CD4-positive, CD25-positive, alpha-beta regulatory T cell (primary cell): ENCODE data around the gene RNF186. TPM values are rescaled to one million over a fixed set of nuclear protein-coding genes. Genes with fewer than 3 reads are reported as not detected.

Experiments used
- ATAC-seq, 2 donors: fragments of 150-1000 bp; cut with Tn5 transposase; one replicate each; pipeline ENCODE4 v1.10.0; 2021; ENCODE audit warnings: low read depth in 2 of 2, moderate number of reproducible peaks in 2 of 2, moderate library complexity in 1 of 2
- DNase-seq, 3 donors: peaks; one replicate each; pipeline versions ENCODE4 v3.0.0 to v3.0.0-alpha.2; 2012 to 2022; ENCODE audit warnings: mixed read lengths in 1 of 3
- H3K27ac ChIP-seq: one replicate; pipeline ENCODE4 v1.7.0; 2013; ENCODE audit warnings: mild to moderate bottlenecking, low read length; ENCODE audit not compliant: insufficient read depth, poor library complexity, severe bottlenecking
- H3K27me3 ChIP-seq: one replicate; pipeline ENCODE4 v1.7.0; 2013; ENCODE audit warnings: low read length; ENCODE audit not compliant: control insufficient read depth, insufficient read depth
- H3K36me3 ChIP-seq: one replicate; pipeline ENCODE4 v1.7.0; 2013; ENCODE audit warnings: mild to moderate bottlenecking, low read length, moderate library complexity; ENCODE audit not compliant: control insufficient read depth, insufficient read depth
- H3K4me1 ChIP-seq: 2 replicates; pipeline ENCODE4 v1.7.0; 2013; ENCODE audit warnings: mild to moderate bottlenecking, low read length; ENCODE audit not compliant: insufficient read depth, control insufficient read depth, poor library complexity, severe bottlenecking
- H3K4me3 ChIP-seq: one replicate; pipeline ENCODE4 v1.7.0; 2013; ENCODE audit warnings: low read depth, mild to moderate bottlenecking, low read length, moderate library complexity
- H3K9me3 ChIP-seq, 2 experiments: 1 replicate in 1 of 2; 2 replicates in 1 of 2; pipeline ENCODE4 v1.7.0; 2013; ENCODE audit warnings: low read length in 2 of 2, mild to moderate bottlenecking in 1 of 2, moderate library complexity in 1 of 2; ENCODE audit not compliant: control insufficient read depth in 2 of 2
- H3K27ac Mint-ChIP-seq, 3 donors: one replicate each; pipeline ENCODE4 v1.8.0; 2020 to 2022; ENCODE audit warnings: mild to moderate bottlenecking in 3 of 3, mixed read lengths in 3 of 3, moderate library complexity in 2 of 3
- H3K27me3 Mint-ChIP-seq: one replicate; pipeline ENCODE4 v1.8.0; 2022; ENCODE audit warnings: mild to moderate bottlenecking, mixed read lengths
- H3K36me3 Mint-ChIP-seq: one replicate; pipeline ENCODE4 v1.8.0; 2020; ENCODE audit warnings: mixed read lengths
- H3K4me1 Mint-ChIP-seq, 4 donors: one replicate each; pipeline ENCODE4 v1.8.0; 2020 to 2022; ENCODE audit warnings: mixed read lengths in 4 of 4, mild to moderate bottlenecking in 1 of 4
- H3K4me3 Mint-ChIP-seq, 4 donors: one replicate each; pipeline ENCODE4 v1.8.0; 2020 to 2022; ENCODE audit warnings: mild to moderate bottlenecking in 4 of 4, mixed read lengths in 4 of 4, moderate library complexity in 3 of 4
- H3K9me3 Mint-ChIP-seq, 7 donors: one replicate each; pipeline ENCODE4 v1.8.0; 2020 to 2022; ENCODE audit warnings: mixed read lengths in 7 of 7, mild to moderate bottlenecking in 3 of 7, moderate library complexity in 2 of 7
- polyA plus RNA-seq, 4 donors: library from polyadenylated mRNA; unstranded; fragments of 300-500 nt; fragmentation: Illumina TruSeq; gene quantifications; one replicate each; pipeline ENCODE4 v1.2.3, GENCODE V29; 2021
- total RNA-seq: library from RNA; stranded (reverse); gene quantifications from one replicate; pipeline ENCODE4 v1.2.3, GENCODE V29; 2022

The RNF186 gene
- total and polyA plus RNA-seq, 5 donors from 2014 or later, result not detected

- peaks cover 0 to 44% (median 22%) of the 10 kb centered on the region in 4 donors for H3K4me1 Mint-ChIP-seq
- H3K27me3 Mint-ChIP-seq, result peaks cover 11% of the 10 kb centered on the region
- H3K27me3 ChIP-seq, result no peaks in the 10 kb centered on the region
- peak; percentile 81 to 83 for ATAC-seq
- H3K27ac Mint-ChIP-seq, result peak within 1 kb of the TSS; percentile 94 to 99 (median 96)
- DNase-seq, result peak; percentile 43 to 82 (median 49)
- H3K27ac ChIP-seq, result peak within 1 kb of the TSS; percentile 81
- H3K4me3 Mint-ChIP-seq, result peak within 1 kb of the TSS; percentile 91 to 97 (median 95)
- H3K4me1 ChIP-seq, result peaks cover 22% of the 10 kb centered on the region
- peak within 1 kb of the TSS; percentile 87 for H3K4me3 ChIP-seq
- no peaks in the 10 kb centered on the region for H3K9me3 ChIP-seq
- no peaks in the 10 kb centered on the region for H3K36me3 ChIP-seq
- no peaks in the 10 kb centered on the region for H3K9me3 Mint-ChIP-seq
- H3K36me3 Mint-ChIP-seq, result peaks cover 13% of the 10 kb centered on the region
Observed at GRCh38 chr1:19799230-19800075, 15.6 kb downstream of the RNF186 start, which contains the start of gene TMCO4. TMCO4 (minus strand) TSS chr1:19799916; CDS start chr1:19780758, 19,158 bp downstream.

GRCh38 chr1:19798486-19799229 lies 16.4 kb downstream of the RNF186 start:
- peak overlapping the region; percentile 41 for H3K4me3 ChIP-seq

GRCh38 chr1:19797827-19798226 lies 17.3 kb downstream of the RNF186 start:
- Mint-ChIP-seq H3K36me3 (peaks cover 27% of the 10 kb centered on the region), H3K4me1 (peaks cover 0 to 56% (median 29%) of the 10 kb centered on the region in 4 donors), H3K27ac (peak overlapping the region; percentile 92 to 93 (median 93)), H3K4me3 (peak overlapping the region; percentile 51 to 85 (median 81)), H3K27me3 (peaks cover 5% of the 10 kb centered on the region), H3K9me3 (no peaks in the 10 kb centered on the region)
- Histone ChIP-seq H3K9me3 (no peaks in the 10 kb centered on the region), H3K36me3 (no peaks in the 10 kb centered on the region), H3K27me3 (no peaks in the 10 kb centered on the region), H3K4me3 (no peak overlapping the region), H3K27ac (no peak overlapping the region), H3K4me1 (peaks cover 22% of the 10 kb centered on the region)
- DNase-seq, result no peak
- no peak for ATAC-seq

More at GRCh38 chr1:19798486-19799229, 16.4 kb downstream of the RNF186 start:
- no peak for DNase-seq
- Mint-ChIP-seq H3K9me3 (no peaks in the 10 kb centered on the region), H3K27ac (peak overlapping the region; percentile 92 to 93 (median 93)), H3K36me3 (peaks cover 21% of the 10 kb centered on the region), H3K27me3 (peaks cover 6% of the 10 kb centered on the region), H3K4me1 (peaks cover 0 to 51% (median 24%) of the 10 kb centered on the region in 4 donors), H3K4me3 (peak overlapping the region; percentile 78 to 87 (median 85))
- Histone ChIP-seq H3K4me1 (peaks cover 22% of the 10 kb centered on the region), H3K27me3 (no peaks in the 10 kb centered on the region), H3K9me3 (no peaks in the 10 kb centered on the region), H3K27ac (peak overlapping the region; percentile 81), H3K36me3 (no peaks in the 10 kb centered on the region)
- no peak for ATAC-seq

GRCh38 chr1:19794583-19794982 lies 20.5 kb downstream of the RNF186 start:
- ATAC-seq, result no peak
- no peak overlapping the region for H3K27ac ChIP-seq
- H3K27me3 ChIP-seq, result no peaks in the 10 kb centered on the region
- peaks cover 28% of the 10 kb centered on the region for H3K4me1 ChIP-seq
- Mint-ChIP-seq H3K36me3 (peaks cover 48% of the 10 kb centered on the region), H3K27me3 (no peaks in the 10 kb centered on the region), H3K4me1 (peaks cover 9 to 58% (median 37%) of the 10 kb centered on the region in 4 donors), H3K4me3 (peak overlapping the region in 1 of 4 donors; percentile 12), H3K9me3 (peaks cover 0 to 6% (median 0%) of the 10 kb centered on the region in 7 donors), H3K27ac (peak overlapping the region in 1 of 3 donors; percentile 6)
- peaks cover 5% of the 10 kb centered on the region for H3K36me3 ChIP-seq
- DNase-seq, result no peak
- no peak overlapping the region for H3K4me3 ChIP-seq
- no peaks in the 10 kb centered on the region for H3K9me3 ChIP-seq

GRCh38 chr1:19793360-19794046 lies 21.6 kb downstream of the RNF186 start:
- H3K27ac ChIP-seq, result no peak overlapping the region
- H3K4me3 ChIP-seq, result no peak overlapping the region
- ATAC-seq (no peak), DNase-seq (no peak)
- H3K4me3 Mint-ChIP-seq, result peak overlapping the region in 1 of 4 donors; percentile 4
- peaks cover 5% of the 10 kb centered on the region for H3K36me3 ChIP-seq
- H3K36me3 Mint-ChIP-seq, result peaks cover 48% of the 10 kb centered on the region
- no peaks in the 10 kb centered on the region for H3K27me3 ChIP-seq
- H3K4me1 ChIP-seq, result peaks cover 17% of the 10 kb centered on the region
- H3K9me3 ChIP-seq, result no peaks in the 10 kb centered on the region
- no peaks in the 10 kb centered on the region for H3K27me3 Mint-ChIP-seq
- peaks cover 9 to 50% (median 31%) of the 10 kb centered on the region in 4 donors for H3K4me1 Mint-ChIP-seq
- peak overlapping the region in 1 of 3 donors; percentile 67 for H3K27ac Mint-ChIP-seq
- H3K9me3 Mint-ChIP-seq, result peaks cover 0 to 6% (median 0%) of the 10 kb centered on the region in 7 donors

- peak overlapping the region in 1 of 4 donors; percentile 11 for H3K4me3 Mint-ChIP-seq
Observed at GRCh38 chr1:19792237-19793002, 22.7 kb downstream of the RNF186 start.

More at GRCh38 chr1:19792237-19793002, 22.7 kb downstream of the RNF186 start:
- Mint-ChIP-seq H3K9me3 (peaks cover 0 to 6% (median 0%) of the 10 kb centered on the region in 7 donors), H3K27me3 (no peaks in the 10 kb centered on the region), H3K36me3 (peaks cover 48% of the 10 kb centered on the region), H3K4me1 (peaks cover 9 to 42% (median 28%) of the 10 kb centered on the region in 4 donors), H3K27ac (peak overlapping the region in 1 of 3 donors; percentile 12)
- H3K4me3 ChIP-seq, result no peak overlapping the region
- DNase-seq (no peak), ATAC-seq (no peak)
- no peaks in the 10 kb centered on the region for H3K27me3 ChIP-seq
- no peaks in the 10 kb centered on the region for H3K9me3 ChIP-seq
- H3K36me3 ChIP-seq, result peaks cover 5% of the 10 kb centered on the region
- no peak overlapping the region for H3K27ac ChIP-seq
- H3K4me1 ChIP-seq, result peaks cover 13% of the 10 kb centered on the region
